Amygdala (tissue), 56 donors: Measurements from ENCODE around the gene NTMT1.
"Not testable (repeated sequence)": the region's sequence is repeated elsewhere in the genome, so short reads cannot be mapped to it uniquely, and the experiment has no call there.

Experiments used
- DNase-seq, 56 donors: peaks; one replicate each; lab custom pipeline; 2025; lab: John Stamatoyannopoulos, UW

The NTMT1 gene

GRCh38 chr9:129649726-129650679, 24.0 kb downstream of the NTMT1 start:
- DNase-seq, result no peak

DNA sequence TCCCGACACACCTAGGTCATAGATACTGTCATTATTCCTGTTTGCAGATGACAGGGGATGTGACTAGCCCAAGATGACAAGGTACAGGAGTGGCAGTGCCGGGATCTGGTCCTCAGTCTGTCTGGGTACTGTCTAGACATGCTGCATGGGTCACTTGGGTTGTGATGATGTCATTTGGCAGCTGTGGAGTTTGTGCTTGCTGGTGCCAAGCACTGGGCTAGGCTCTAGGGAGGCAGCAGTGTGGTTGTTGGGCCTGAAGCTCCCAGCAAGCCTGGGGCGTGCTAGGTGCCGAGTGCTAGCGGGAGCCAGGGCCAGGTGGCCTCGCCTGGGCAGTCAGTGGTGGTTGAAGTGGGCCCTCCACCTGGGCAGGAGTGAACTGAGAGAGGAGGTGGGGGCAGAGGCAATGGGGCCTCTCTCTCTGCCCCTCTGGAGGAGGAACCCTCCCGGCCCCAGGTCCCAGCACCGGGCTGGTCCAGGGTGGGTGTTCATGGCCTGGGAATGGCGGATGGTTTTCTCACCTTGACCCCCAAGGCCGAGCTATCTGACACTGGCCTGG, 24.8 kb downstream of the NTMT1 start:
- DNase-seq, result peak in 5 of 56 donors; percentile 10 to 24 (median 21)

DNA sequence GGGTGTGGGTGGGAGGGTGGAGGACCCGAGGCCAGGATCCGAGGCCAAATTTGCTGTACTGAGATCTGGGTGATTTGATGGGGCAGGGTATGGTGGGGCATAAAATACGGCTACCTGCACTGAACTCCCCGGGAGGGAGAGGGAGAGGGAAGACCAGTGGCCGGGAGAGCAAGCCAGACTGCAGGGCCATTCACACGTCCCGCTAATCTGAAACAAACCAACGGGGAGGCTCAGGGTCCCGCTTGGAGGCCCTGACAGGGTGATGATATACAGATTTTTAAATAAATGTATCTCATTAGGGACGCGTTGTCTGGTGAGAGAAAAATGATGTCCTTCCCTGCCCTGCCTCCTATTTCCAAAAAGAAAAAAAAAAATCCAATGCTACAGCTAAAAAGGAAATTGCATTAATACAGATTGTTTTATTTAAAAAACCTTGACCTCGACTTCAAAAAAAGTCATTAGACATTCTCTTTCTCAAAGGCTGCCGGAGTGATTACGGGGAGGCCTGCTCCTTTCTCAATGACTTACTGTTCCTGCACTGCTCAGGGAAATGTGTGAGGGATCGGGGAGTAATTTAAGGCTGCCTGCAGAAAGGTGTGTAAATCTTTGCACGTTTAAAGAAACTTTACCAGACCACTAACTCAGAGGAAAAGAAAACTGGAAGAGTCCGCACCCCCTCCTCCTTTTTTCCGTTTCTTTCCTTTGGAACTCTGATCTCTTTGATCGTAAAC, 28.0 kb downstream of the NTMT1 start:
- no peak for DNase-seq

GRCh38 chr9:129654554-129655040, 28.6 kb downstream of the NTMT1 start:
- DNase-seq, result no peak

- DNase-seq, result no peak
Measured at GRCh38 chr9:129655154-129655553, 29.2 kb downstream of the NTMT1 start.

- no peak for DNase-seq
Measured at GRCh38 chr9:129655696-129656095, 29.7 kb downstream of the NTMT1 start.

DNA sequence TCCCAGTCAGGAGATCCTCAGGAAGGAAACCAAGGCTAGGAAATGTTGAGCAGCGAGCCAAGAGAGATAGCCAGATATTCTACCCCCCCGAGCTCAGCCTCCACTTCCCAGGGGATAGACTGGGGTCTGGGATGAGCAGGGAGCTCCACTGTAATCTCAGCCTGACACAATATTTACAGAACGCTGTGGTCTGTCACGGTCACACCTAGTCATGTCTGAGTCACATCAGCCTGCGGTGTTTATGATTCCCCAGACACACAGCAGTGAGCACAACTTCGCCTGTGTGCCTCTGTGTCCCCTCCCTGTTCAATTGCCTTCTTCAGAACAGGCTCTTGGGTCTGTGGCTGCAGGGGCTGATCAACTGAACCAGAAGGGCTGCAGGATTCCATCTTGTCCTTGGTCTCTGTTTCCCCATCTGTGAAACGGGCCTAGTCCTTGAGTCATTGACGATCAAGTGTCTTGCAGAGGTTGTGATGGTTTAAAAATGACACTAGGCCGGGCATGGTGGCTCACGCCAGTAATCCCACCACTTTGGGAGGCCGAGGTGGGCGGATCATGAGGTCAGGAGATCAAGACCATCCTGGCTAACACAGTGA, 30.9 kb downstream of the NTMT1 start:
- DNase-seq, result no peak

GRCh38 chr9:129661029-129661428, 35.1 kb downstream of the NTMT1 start:
- no peak for DNase-seq

DNA sequence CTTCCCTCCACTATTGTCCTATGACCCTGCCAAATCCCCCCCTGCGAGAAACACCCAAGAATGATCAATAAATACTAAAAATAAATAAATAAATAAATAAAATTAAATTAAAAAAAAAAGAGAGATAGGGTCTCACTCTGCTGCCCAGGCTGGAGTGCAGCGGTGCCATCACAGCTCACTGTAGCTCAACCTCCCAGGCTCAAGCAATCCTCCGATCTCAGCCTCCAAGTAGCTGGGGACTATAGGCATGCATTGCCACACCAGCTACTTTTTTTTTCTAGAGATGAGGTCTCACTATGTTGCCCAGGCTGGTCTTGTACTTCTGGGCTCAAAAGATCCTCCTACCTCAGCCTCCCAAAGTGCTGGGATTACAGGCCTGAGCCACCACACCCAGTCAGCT, 36.3 kb downstream of the NTMT1 start:
- not testable (repeated sequence) for DNase-seq

DNA sequence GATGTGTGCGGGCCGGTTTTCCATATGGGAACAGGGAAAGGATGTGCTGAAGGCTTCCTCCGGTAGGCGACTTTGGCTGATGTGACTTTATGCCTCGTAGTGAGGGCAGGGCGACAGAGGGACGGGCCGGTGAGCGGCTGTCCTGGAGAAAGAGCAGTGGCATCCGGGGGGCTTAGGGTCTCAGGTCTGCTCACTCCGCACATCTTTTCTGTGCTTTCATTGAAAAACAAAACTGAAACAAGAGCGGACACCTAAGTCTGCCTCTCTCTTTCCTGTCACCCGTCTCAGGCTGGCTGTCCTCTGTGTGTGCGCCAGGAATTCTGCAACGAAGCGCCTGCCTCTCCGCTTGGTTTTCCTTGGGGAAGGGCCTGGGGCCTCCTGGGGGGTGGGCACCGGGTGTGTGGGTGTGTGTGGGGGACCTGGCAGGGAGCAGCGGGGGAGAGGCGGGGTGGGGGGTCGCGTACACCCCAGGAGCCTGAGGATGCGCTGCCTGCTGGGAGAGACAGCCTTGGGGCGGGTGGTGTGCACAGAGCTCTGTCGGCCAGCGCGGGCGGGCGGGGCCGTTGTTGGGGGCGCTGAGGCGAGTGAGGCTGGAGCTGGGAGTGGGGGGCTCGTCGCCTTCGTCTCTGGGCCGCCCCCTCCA, 38.9 kb downstream of the NTMT1 start:
- DNase-seq, result no peak

GRCh38 chr9:129665389-129665775, 39.4 kb downstream of the NTMT1 start, which contains the start of gene PRRX2:
Gene PRRX2, plus strand, starts transcription at chr9:129665647. Its CDS starts 221 bp downstream, at chr9:129665868.
- peak in 1 of 56 donors; percentile 6 for DNase-seq

GRCh38 chr9:129665814-129666520, 40.0 kb downstream of the NTMT1 start:
- no peak for DNase-seq

DNA sequence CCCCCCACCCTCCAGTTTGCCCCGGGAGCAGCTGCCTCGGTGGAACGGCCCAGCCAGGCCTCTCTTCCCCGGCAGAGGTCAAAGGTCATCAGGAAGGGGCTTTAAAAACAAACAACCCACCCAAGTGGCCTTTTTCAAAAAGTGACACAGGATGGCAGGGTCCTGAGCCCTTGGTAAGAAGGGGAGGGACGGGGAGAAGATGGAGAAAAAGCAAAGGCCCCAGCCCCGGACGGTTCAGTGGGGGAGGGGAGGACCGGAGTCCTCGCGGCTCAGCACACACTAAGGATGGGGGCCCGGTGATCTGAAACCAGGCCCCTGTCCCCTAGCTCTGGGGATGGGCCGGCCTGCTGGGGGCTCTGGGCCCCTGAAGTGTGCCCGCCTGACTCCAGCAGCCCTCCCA, 40.6 kb downstream of the NTMT1 start:
- DNase-seq, result no peak

DNA sequence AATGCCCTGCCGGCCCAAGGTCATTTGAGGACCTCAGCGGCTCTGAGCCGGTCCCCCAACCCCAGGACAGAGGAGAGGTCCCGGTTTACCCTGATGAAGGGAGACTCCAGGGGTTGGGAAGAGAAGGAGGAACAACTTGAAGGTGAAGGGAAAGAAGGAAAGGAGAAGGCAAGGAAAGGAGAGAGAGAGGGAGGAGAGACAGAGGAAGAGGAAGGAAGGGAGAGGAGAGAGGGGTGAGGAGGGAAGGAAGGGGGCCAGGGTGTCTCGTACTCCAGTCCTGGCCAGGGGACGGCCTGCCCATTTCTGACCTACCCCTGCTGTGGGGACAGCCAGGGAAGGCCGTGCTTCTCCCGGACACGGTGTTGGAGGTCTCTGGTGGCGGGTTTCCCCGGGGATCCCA, 41.4 kb downstream of the NTMT1 start:
- no peak for DNase-seq

DNA sequence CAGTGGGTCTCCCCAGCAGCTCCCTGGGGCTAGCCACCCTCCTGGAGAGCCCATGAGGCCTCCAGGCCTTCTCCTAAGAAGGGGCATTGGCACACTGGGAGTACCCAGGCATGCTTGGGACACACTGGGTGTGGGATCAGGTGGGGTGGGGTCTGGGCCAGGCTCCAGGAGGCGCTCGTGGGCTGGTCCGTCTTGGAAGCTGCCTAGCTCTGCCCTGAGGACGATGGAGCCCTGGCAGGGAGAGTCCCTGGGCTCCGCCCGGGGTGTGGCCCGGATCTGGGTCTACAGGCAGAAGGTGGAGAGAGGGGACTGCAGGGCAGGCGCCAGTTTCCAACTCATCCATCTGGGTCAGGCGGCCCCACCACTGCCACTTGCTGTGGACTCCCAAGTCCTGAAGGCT, 41.9 kb downstream of the NTMT1 start:
- no peak for DNase-seq

- DNase-seq, result no peak
Measured at GRCh38 chr9:129669141-129669718, 43.3 kb downstream of the NTMT1 start.

DNA sequence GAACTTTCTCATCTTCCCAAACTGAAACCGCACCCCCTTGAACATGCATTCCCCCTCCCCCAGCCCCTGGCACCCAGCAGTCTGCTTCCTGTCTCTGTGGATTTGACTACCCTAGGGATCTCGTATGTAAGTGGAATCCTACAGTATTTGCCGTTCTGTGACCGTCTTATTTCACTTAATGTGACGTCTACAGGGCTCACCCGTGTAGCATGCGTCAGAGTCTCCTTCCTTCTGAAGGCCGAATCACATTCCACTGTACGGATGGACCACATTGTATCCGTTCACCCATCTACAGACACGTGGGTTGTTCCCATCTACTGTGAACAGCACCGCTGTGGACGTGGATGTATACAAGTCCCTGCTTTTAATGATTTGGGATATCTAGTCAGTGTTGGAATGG, 44.0 kb downstream of the NTMT1 start:
- no peak for DNase-seq

- no peak for DNase-seq
Measured at GRCh38 chr9:129671065-129671464, 45.1 kb downstream of the NTMT1 start.

GRCh38 chr9:129671519-129671918, 45.6 kb downstream of the NTMT1 start:
- DNase-seq, result no peak
